ENCODE measurements around the gene YY2.

- TF ChIP-seq POLR2A (IDR thresholded peaks at IDR 0.05) (no peak), EP300 (IDR thresholded peaks at IDR 0.05) (no peak)
These were observed 14.7 kb downstream of the YY2 start for GRCh38 chrX:21870494-21870893.

Data from stomach (tissue), 4 donors.